GM12865 (cell line): ENCODE data around the gene XKR7.

ENCODE experiments used
- DNase-seq: peaks from one replicate; pipeline ENCODE4 v3.0.0; 2010; ENCODE audit warnings: low read depth
- H3K4me3 ChIP-seq: 2 replicates; pipeline ENCODE4 v1.5.1; 2011; ENCODE audit warnings: mild to moderate bottlenecking, low read depth, low read length, control low read depth
- TF ChIP-seq, protein P1 (sequence below): IDR thresholded peaks from 2 replicates; pipeline ENCODE4 v1.5.1; 2011; ENCODE audit warnings: low read length, control low read depth, low read depth, inconsistent platforms; ENCODE audit not compliant: insufficient read depth; ENCODE audit errors: missing control alignments

Gene XKR7

GRCh38 chr20:31953556-31954148 is 14.3 kb upstream of the XKR7 start:
- H3K4me3 ChIP-seq, result no peak overlapping the region
- TF ChIP-seq, protein P1, sequence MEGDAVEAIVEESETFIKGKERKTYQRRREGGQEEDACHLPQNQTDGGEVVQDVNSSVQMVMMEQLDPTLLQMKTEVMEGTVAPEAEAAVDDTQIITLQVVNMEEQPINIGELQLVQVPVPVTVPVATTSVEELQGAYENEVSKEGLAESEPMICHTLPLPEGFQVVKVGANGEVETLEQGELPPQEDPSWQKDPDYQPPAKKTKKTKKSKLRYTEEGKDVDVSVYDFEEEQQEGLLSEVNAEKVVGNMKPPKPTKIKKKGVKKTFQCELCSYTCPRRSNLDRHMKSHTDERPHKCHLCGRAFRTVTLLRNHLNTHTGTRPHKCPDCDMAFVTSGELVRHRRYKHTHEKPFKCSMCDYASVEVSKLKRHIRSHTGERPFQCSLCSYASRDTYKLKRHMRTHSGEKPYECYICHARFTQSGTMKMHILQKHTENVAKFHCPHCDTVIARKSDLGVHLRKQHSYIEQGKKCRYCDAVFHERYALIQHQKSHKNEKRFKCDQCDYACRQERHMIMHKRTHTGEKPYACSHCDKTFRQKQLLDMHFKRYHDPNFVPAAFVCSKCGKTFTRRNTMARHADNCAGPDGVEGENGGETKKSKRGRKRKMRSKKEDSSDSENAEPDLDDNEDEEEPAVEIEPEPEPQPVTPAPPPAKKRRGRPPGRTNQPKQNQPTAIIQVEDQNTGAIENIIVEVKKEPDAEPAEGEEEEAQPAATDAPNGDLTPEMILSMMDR, result no peak
- DNase-seq, result no peak

GRCh38 chr20:31954500-31954899 is 13.5 kb upstream of the XKR7 start:
- no peak for DNase-seq
- H3K4me3 ChIP-seq, result no peak overlapping the region
- TF ChIP-seq, protein P1, result no peak

GRCh38 chr20:31956556-31957526 is 11.1 kb upstream of the XKR7 start:
- peak; percentile 13 for DNase-seq
- TF ChIP-seq, protein P1, result no peak
- H3K4me3 ChIP-seq, result no peak overlapping the region

DNA sequence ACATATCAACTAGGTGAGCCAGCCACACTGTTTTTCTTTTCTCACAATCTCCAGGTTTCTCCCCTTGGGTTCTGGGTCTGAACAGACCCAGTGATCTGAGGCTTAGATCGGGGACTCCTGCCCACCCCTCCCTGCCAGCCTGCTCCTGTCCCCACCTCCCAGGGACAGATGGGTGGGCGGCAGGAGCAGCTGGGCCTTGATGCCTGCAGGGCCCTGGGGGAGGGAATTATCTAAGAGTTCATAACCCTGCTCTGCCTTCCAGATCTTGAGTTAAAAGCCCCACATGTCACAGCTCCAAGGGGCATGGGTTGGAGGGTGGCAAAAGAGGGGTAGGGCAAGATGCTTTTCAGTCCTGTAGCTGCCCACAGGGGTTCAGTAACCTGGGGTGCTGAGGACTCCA is 5.2 kb upstream of the XKR7 start:
- TF ChIP-seq, protein P1, result no peak
- no peak overlapping the region for H3K4me3 ChIP-seq
- DNase-seq, result no peak

GRCh38 chr20:31963889-31964288 is 4.1 kb upstream of the XKR7 start:
- TF ChIP-seq, protein P1, result no peak
- no peak overlapping the region for H3K4me3 ChIP-seq
- DNase-seq, result no peak

GRCh38 chr20:31966991-31967655 is 828 bp upstream of the XKR7 start:
- DNase-seq, result no peak
- no peak overlapping the region for H3K4me3 ChIP-seq
- TF ChIP-seq, protein P1, result no peak
